NCI-H1930 (cell line): ENCODE data around the gene WDR86.

Experiments used
- DNase-seq, 2 experiments: peaks; one replicate each; lab custom pipeline; 2025; lab: John Stamatoyannopoulos, UW

The WDR86 gene

GRCh38 chr7:151439855-151440798, 30.3 kb upstream of the WDR86 start, which contains the start of gene CRYGN:
CRYGN (minus strand) TSS chr7:151440141; CDS start chr7:151439917, 224 bp downstream.
- DNase-seq: no peak

- DNase-seq: no peak
Measured at GRCh38 chr7:151438864-151439601, 29.2 kb upstream of the WDR86 start.

- DNase-seq: no peak
Measured at GRCh38 chr7:151437866-151438516, 28.2 kb upstream of the WDR86 start.

GRCh38 chr7:151437159-151437553, 27.3 kb upstream of the WDR86 start:
- DNase-seq: no peak

- no peak for DNase-seq
Measured at GRCh38 chr7:151436446-151437158, 26.8 kb upstream of the WDR86 start.

- no peak for DNase-seq
Measured at GRCh38 chr7:151435971-151436370, 26.1 kb upstream of the WDR86 start.

- DNase-seq: no peak
Measured at GRCh38 chr7:151435103-151435916, 25.5 kb upstream of the WDR86 start.

GRCh38 chr7:151434549-151434948, 24.7 kb upstream of the WDR86 start:
- DNase-seq: no peak

GRCh38 chr7:151433721-151434400, 24.0 kb upstream of the WDR86 start:
- no peak for DNase-seq

GRCh38 chr7:151432658-151433521, 23.1 kb upstream of the WDR86 start:
- no peak for DNase-seq

GRCh38 chr7:151431768-151432311, 22.0 kb upstream of the WDR86 start:
- no peak for DNase-seq

- DNase-seq: no peak
Measured at GRCh38 chr7:151431281-151431767, 21.5 kb upstream of the WDR86 start.

- no peak for DNase-seq
Measured at GRCh38 chr7:151430391-151431205, 20.8 kb upstream of the WDR86 start.

- DNase-seq: no peak
Measured at GRCh38 chr7:151429560-151430331, 19.9 kb upstream of the WDR86 start.

GRCh38 chr7:151429237-151429559, 19.4 kb upstream of the WDR86 start:
- no peak for DNase-seq

GRCh38 chr7:151428378-151429236, 18.8 kb upstream of the WDR86 start:
- no peak for DNase-seq
